Endothelial cell of umbilical vein (primary cell): ENCODE results near the gene TMOD1. TPM values are rescaled to one million over a fixed set of nuclear protein-coding genes. Genes with fewer than 3 reads are reported as not detected.

Experiments
- BruUV-seq: library from RNA; stranded (reverse); fragments of 400-500 nt; replicated peaks from 2 replicates; lab custom pipeline; 2021; lab: Mats Ljungman, UMichigan
- CTCF ChIA-PET: fragments of 300-600, 350-600 bp; sonication (Branson Sonifier 250); formaldehyde crosslinking; loops from one replicate; lab custom pipeline; 2021; ENCODE audit warnings: antibody characterized with exemption, inconsistent platforms; lab: Charles Lee
- POLR2A ChIA-PET: fragments of 300-600, 350-600 bp; sonication (Branson Sonifier 250); formaldehyde crosslinking; loops from one replicate; lab custom pipeline; 2021; ENCODE audit warnings: antibody characterized with exemption, inconsistent platforms; lab: Charles Lee
- DNase-seq: peaks from one replicate; pipeline ENCODE4 v3.0.0-alpha.2; 2011; ENCODE audit warnings: low read depth, low spot score
- FAIRE-seq: peaks from 2 replicates; lab custom pipeline; 2011; peaks lifted over from hg19 to GRCh38; lab: Jason Lieb, UNC
- H2AFZ ChIP-seq: 2 replicates; pipeline ENCODE4 v1.6.0; 2012; ENCODE audit warnings: low read depth, low read length, control low read depth, inconsistent platforms
- H3K27ac ChIP-seq: 2 replicates; pipeline ENCODE4 v1.5.1; 2011; ENCODE audit warnings: low read depth, mild to moderate bottlenecking, control low read depth, low read length, moderate library complexity; ENCODE audit not compliant: insufficient read depth
- H3K27me3 ChIP-seq, 2 experiments: 2 replicates each; pipeline versions ENCODE4 v1.6.0 to v1.6.1; 2011; ENCODE audit warnings: low read length in 2 of 2, mixed read lengths in 1 of 2; ENCODE audit not compliant: control insufficient read depth in 2 of 2, insufficient read depth in 2 of 2
- H3K36me3 ChIP-seq, 2 experiments: 2 replicates in 1 of 2; 3 replicates in 1 of 2; pipeline ENCODE4 v1.5.1; 2011; ENCODE audit warnings: low read length in 2 of 2, mild to moderate bottlenecking in 1 of 2, moderate library complexity in 1 of 2; ENCODE audit not compliant: control insufficient read depth in 2 of 2, insufficient read depth in 2 of 2; ENCODE audit errors: extremely low read depth in 1 of 2
- H3K4me1 ChIP-seq: 3 replicates; pipeline ENCODE4 v1.5.1; 2011; ENCODE audit warnings: mild to moderate bottlenecking, low read length; ENCODE audit not compliant: control insufficient read depth, insufficient read depth; ENCODE audit errors: extremely low read depth
- H3K4me2 ChIP-seq: 2 replicates; pipeline ENCODE4 v1.6.1; 2011; ENCODE audit warnings: low read length, control low read depth, mixed read lengths; ENCODE audit not compliant: insufficient read depth
- H3K4me3 ChIP-seq, 3 experiments: fragments of 200-600 bp in 1 of 3; sonication (generic), shearing (Covaris generic) in 1 of 3; replicated peaks in 1 of 3; 2 replicates each; pipeline ENCODE4 v1.5.1; 2011 to 2016; ENCODE audit warnings: control low read depth in 3 of 3, low read length in 3 of 3, mild to moderate bottlenecking in 2 of 3, inconsistent platforms in 1 of 3, low read depth in 1 of 3, moderate library complexity in 1 of 3; ENCODE audit not compliant: insufficient read depth in 1 of 3
- H3K79me2 ChIP-seq: 2 replicates; pipeline ENCODE4 v1.6.0; 2012; ENCODE audit warnings: low read length, inconsistent platforms; ENCODE audit not compliant: control insufficient read depth, insufficient read depth
- H3K9ac ChIP-seq: replicated peaks from 2 replicates; pipeline ENCODE3; 2011; ENCODE audit warnings: low read length, control low read depth; ENCODE audit not compliant: insufficient read depth; ENCODE audit errors: extremely low read depth
- H3K9me1 ChIP-seq: replicated peaks from 3 replicates; pipeline ENCODE4 v1.6.0; 2011; ENCODE audit warnings: mild to moderate bottlenecking, low read length; ENCODE audit not compliant: control insufficient read depth, insufficient read depth; ENCODE audit errors: extremely low read depth
- H3K9me3 ChIP-seq: replicated peaks from 2 replicates; pipeline ENCODE4 v1.5.1; 2012; ENCODE audit warnings: low read length, inconsistent platforms; ENCODE audit not compliant: control insufficient read depth, insufficient read depth
- H4K20me1 ChIP-seq: replicated peaks from 2 replicates; pipeline ENCODE3; 2011; ENCODE audit warnings: mild to moderate bottlenecking, low read length; ENCODE audit not compliant: control insufficient read depth, insufficient read depth; ENCODE audit errors: extremely low read depth
- EZH2 ChIP-seq: IDR thresholded peaks from 2 replicates; pipeline ENCODE4 v1.6.1; 2012; ENCODE audit warnings: borderline replicate concordance, low read depth, mild to moderate bottlenecking, moderate library complexity, low read length, inconsistent platforms; ENCODE audit not compliant: severe bottlenecking
- FOS ChIP-seq: IDR thresholded peaks from 2 replicates; pipeline ENCODE4 v1.6.1; 2011; ENCODE audit warnings: mild to moderate bottlenecking, low read length, moderate library complexity, borderline replicate concordance; ENCODE audit not compliant: insufficient read depth
- GATA2 ChIP-seq: IDR thresholded peaks from 2 replicates; pipeline ENCODE4 v1.7.0; 2011; ENCODE audit warnings: low read depth, mild to moderate bottlenecking, moderate library complexity, mixed read lengths, low read length; ENCODE audit not compliant: insufficient read length, insufficient read depth
- JUN ChIP-seq: IDR thresholded peaks from 2 replicates; pipeline ENCODE4 v1.6.1; 2011; ENCODE audit warnings: borderline replicate concordance, low read depth; ENCODE audit not compliant: insufficient read length, insufficient read depth
- MYC ChIP-seq: IDR thresholded peaks from one replicate; pipeline ENCODE4 v1.6.1; 2011; ENCODE audit warnings: mild to moderate bottlenecking, low read depth, low read length
- POLR2A ChIP-seq: IDR thresholded peaks from 2 replicates; pipeline ENCODE4 v1.6.1; 2012; ENCODE audit warnings: low read depth, mild to moderate bottlenecking, control low read depth, low read length
- POLR2AphosphoS5 ChIP-seq: IDR thresholded peaks from 2 replicates; pipeline ENCODE4 v1.6.1; 2012; ENCODE audit warnings: low read depth, mild to moderate bottlenecking, control low read depth, low read length, moderate library complexity; ENCODE audit not compliant: insufficient read depth
- dilution Hi-C: fragments of 300-500 bp; cut with MboI; formaldehyde crosslinking; loops from one replicate; pipeline ENCODE4 v1.15.0; 2019; ENCODE audit warnings: low sequenced_read_pairs; ENCODE audit not compliant: extremely low pct_ligation_motif_present
- intact Hi-C: fragments of 100-400 bp; cut with micrococcal nuclease; formaldehyde crosslinking; loops from one replicate; pipeline ENCODE4 v1.10.0; 2022
- polyA plus RNA-seq, 4 experiments: library from polyadenylated mRNA; depleted of rRNA in 3 of 4; stranded (reverse) in 3 of 4; unstranded in 1 of 4; fragments of >200 nt; gene quantifications; 2 replicates each; pipeline versions ENCODE4 v1.2.1 to v1.2.3, GENCODE V29; 2011 to 2012; ENCODE audit warnings: missing spikeins in 1 of 4
- total RNA-seq: library from RNA; stranded (reverse); gene quantifications from 2 replicates; pipeline ENCODE4 v1.2.3, GENCODE V29; 2021
- TF ChIP-seq, protein P1 (sequence below), 2 donors: IDR thresholded peaks; 1 replicate in 1 of 2; 2 replicates in 1 of 2; pipeline ENCODE4 v1.5.1; 2011; ENCODE audit warnings: low read length in 2 of 2, mild to moderate bottlenecking in 2 of 2, moderate library complexity in 2 of 2, control low read depth in 1 of 2, inconsistent platforms in 1 of 2, low read depth in 1 of 2; ENCODE audit not compliant: insufficient read depth in 1 of 2; ENCODE audit errors: extremely low read depth in 1 of 2
- TF ChIP-seq, protein P2 (sequence below): IDR thresholded peaks from 2 replicates; pipeline ENCODE4 v1.6.1; 2011; ENCODE audit not compliant: insufficient read depth, insufficient read length

Gene TMOD1
- total and polyA plus RNA-seq, 2 donors (not counting 3 experiments of a cell fraction or from before 2014, with no cell fraction given) = 0.26 to 1.4 TPM

DNA sequence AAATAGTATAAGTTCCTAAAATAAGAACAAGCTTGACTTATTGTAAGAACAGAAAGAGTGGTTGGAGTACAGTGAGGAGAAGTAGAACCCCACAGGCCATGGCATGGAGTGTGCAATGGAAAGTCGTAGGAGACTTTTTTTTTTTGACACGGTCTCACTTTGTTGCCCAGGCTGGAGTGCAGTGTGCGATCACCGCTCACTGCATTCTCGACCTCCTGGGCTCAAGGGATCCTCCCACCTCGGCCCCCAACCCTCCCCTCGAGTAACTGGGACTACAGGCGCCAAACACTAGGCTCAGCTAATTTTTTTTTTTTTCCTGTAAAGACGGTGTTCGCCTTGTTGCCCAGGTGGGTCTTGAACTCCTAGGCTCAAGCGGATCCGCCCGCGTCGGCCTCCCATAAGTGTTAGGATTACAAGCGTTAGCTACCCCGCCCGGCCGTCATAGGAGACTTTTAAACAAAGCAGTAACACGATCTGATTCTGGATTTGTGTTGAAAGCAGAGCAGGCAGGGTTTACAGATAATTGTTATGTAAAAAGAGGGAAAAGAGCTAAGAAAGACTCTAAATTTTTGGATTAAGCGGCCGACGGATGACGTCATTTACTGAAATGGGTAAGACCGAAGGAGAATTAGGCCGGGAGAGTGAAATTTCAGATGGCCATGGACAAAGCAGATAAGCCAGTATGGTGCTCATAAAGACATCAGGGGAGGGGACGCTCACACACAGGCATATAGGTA, 130.9 kb downstream of the TMOD1 start:
- Histone ChIP-seq H3K4me3 (peak overlapping the region; percentile 53 to 100 (median 99)), H3K36me3 (no peaks in the 10 kb centered on the region), H3K79me2 (peaks cover 60% of the 10 kb centered on the region), H3K4me2 (peak overlapping the region; percentile 97), H3K27ac (peak overlapping the region; percentile 94), H4K20me1 (peaks cover 2% of the 10 kb centered on the region), H3K4me1 (peaks cover 28% of the 10 kb centered on the region), H3K9ac (peak overlapping the region; percentile 100), H2AFZ (peak overlapping the region; percentile 93), H3K27me3 (no peaks in the 10 kb centered on the region), H3K9me1 (no peaks in the 10 kb centered on the region), H3K9me3 (no peaks in the 10 kb centered on the region)
- ChIA-PET POLR2A (interaction anchor here (0.7 to 1.6 kb wide), 6 partner anchors 10 to 428 kb away, joined by 3 to 6 read pairs (median 4); no protein-coding TSS in a partner anchor), CTCF (interaction anchor here (0.8 to 3.3 kb wide), 5 partner anchors 17 to 258 kb away, joined by 3 to 26 read pairs (median 3); partner anchors contain the start of gene TDRD7)
- TSS peak; percentile 85 for BruUV-seq
- dilution Hi-C loops (no loop called here), intact Hi-C loops (loop anchor here (2.0 kb wide), 1 partner anchor 290 kb away; the partner anchor contains the start of gene TRMO)
- TF ChIP-seq FOS (peak; percentile 42), POLR2A (no peak), JUN (peak; percentile 90)
- DNase-seq (no peak), FAIRE-seq (peak; percentile 8)

DNA sequence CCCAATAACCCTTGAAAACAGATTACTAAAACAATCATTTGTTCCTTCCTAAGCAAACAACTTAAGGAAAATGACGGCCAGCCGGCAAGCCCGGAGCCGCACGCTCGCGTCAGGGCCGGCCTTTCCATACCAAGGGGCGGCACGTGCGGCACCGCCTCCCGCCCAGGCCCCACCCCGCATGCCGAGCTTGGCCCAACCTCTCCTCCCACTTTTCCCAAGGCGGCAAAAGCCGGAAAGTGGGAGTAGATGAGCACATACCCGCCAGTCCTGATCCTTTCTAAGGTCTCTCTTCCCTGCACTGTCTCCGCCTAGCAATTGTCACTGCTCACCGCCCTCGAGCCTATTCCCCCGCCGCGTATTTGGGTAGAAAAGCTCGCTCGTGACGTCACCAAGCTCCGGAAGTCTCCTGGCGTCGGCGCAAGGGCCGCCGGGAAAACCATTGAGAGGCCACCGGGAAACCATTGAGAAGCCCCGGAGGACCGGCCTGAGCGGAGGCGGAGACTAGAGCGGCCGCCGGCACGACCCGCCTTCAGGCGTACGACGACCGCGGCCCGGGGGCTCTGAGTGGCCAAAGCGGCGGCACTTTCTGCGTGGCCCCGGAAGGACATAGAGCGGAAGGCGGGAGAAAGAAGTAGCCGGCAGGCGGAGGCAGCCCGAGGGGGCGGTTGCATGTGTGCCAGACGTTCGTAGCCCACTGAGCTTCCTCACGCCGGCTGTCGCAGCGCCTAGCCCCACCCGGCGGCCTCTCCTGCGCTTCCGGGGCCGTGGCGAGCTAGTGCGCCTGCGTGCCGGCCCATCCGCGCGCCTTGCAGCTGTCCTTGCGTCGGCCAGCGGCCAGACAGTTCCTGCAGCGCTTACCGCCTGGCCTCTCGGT, 131.8 kb downstream of the TMOD1 start, which contains the start of the genes NCBP1 and TSTD2:
TSS of gene NCBP1 (plus strand) at position 837 of the 874 bp plus-strand sequence. CDS start 61 bp downstream, outside the sequence.
TSS of gene TSTD2 (minus strand) at position 384 of the 874 bp plus-strand sequence. CDS start 5,806 bp downstream, outside the sequence.
- BruUV-seq = no TSS peak
- TF ChIP-seq POLR2AphosphoS5 = peak; percentile 90
- TF ChIP-seq EZH2 = no peak
- TF ChIP-seq MYC = no peak
- TF ChIP-seq JUN = peak; percentile 17
- TF ChIP-seq, protein P1, sequence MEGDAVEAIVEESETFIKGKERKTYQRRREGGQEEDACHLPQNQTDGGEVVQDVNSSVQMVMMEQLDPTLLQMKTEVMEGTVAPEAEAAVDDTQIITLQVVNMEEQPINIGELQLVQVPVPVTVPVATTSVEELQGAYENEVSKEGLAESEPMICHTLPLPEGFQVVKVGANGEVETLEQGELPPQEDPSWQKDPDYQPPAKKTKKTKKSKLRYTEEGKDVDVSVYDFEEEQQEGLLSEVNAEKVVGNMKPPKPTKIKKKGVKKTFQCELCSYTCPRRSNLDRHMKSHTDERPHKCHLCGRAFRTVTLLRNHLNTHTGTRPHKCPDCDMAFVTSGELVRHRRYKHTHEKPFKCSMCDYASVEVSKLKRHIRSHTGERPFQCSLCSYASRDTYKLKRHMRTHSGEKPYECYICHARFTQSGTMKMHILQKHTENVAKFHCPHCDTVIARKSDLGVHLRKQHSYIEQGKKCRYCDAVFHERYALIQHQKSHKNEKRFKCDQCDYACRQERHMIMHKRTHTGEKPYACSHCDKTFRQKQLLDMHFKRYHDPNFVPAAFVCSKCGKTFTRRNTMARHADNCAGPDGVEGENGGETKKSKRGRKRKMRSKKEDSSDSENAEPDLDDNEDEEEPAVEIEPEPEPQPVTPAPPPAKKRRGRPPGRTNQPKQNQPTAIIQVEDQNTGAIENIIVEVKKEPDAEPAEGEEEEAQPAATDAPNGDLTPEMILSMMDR (IDR thresholded peaks at IDR 0.05; ENCODE audit: extremely low read depth in 1 of 2, insufficient read depth in 1 of 2, low read depth in 1 of 2, low read length in 2 of 2) = peak in 1 of 2 donors; percentile 12
- peak; percentile 90 for TF ChIP-seq POLR2A
- no peak for TF ChIP-seq GATA2
- no peak for TF ChIP-seq FOS
- TF ChIP-seq, protein P2, sequence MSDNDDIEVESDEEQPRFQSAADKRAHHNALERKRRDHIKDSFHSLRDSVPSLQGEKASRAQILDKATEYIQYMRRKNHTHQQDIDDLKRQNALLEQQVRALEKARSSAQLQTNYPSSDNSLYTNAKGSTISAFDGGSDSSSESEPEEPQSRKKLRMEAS = peak; percentile 83
- ChIA-PET CTCF (interaction anchor here (0.7 to 3.3 kb wide), 8 partner anchors 12 to 257 kb away, joined by 3 to 26 read pairs (median 4); partner anchors contain the start of gene TDRD7), POLR2A (interaction anchor here (0.6 to 1.6 kb wide), 7 partner anchors 11 to 623 kb away, joined by 3 to 6 read pairs (median 5); no protein-coding TSS in a partner anchor)
- Histone ChIP-seq H3K9me3 (no peaks in the 10 kb centered on the region), H3K4me2 (peak within 1 kb of the TSS; percentile 97), H3K9ac (peak within 1 kb of the TSS; percentile 100), H3K4me1 (peaks cover 28% of the 10 kb centered on the region), H2AFZ (peak within 1 kb of the TSS; percentile 93), H4K20me1 (peaks cover 9% of the 10 kb centered on the region), H3K27ac (peak within 1 kb of the TSS; percentile 94), H3K79me2 (peaks cover 68% of the 10 kb centered on the region), H3K36me3 (no peaks in the 10 kb centered on the region), H3K9me1 (no peaks in the 10 kb centered on the region), H3K4me3 (peak within 1 kb of the TSS; percentile 83 to 100 (median 99)), H3K27me3 (no peaks in the 10 kb centered on the region)
- DNase-seq = peak; percentile 99
- peak; percentile 88 for FAIRE-seq
- intact Hi-C loops (loop anchor here (2.0 kb wide), 1 partner anchor 290 kb away; the partner anchor contains the start of gene TRMO), dilution Hi-C loops (no loop called here)
